Breast epithelium (tissue), 4 donors: Measurements from ENCODE around the gene TRIM72. TPM values are rescaled to one million over a fixed set of nuclear protein-coding genes. Genes with fewer than 3 reads are reported as not detected.
"Not testable (repeated sequence)": the region's sequence is repeated elsewhere in the genome, so short reads cannot be mapped to it uniquely, and the experiment has no call there.

Experiments used
- DNase-seq, 2 donors: peaks; one replicate each; pipeline ENCODE4 v3.0.0-alpha.2; 2019; ENCODE audit warnings: low spot score in 2 of 2
- H3K27ac ChIP-seq, 2 donors: fragments of 200-600 bp; sonication (generic) in 1 of 2; one replicate each; pipeline ENCODE4 v1.5.1; 2016 to 2019; ENCODE audit warnings: mild to moderate bottlenecking in 1 of 2
- H3K27me3 ChIP-seq, 2 donors: fragments of 200-600 bp; sonication (generic) in 1 of 2; one replicate each; pipeline versions ENCODE4 v1.5.1 to v1.6.0; 2017 to 2019; ENCODE audit warnings: control low read depth in 1 of 2, mild to moderate bottlenecking in 1 of 2
- H3K36me3 ChIP-seq: fragments of 200-600 bp; one replicate; pipeline ENCODE4 v1.5.1; 2019
- H3K4me1 ChIP-seq, 2 donors: fragments of 200-600 bp; sonication (generic); one replicate each; pipeline ENCODE4 v1.5.1; 2016 to 2019; ENCODE audit warnings: control low read depth in 1 of 2
- H3K4me3 ChIP-seq, 3 donors: fragments of 200-600 bp; sonication (generic); 1 replicate in 2 of 3; 2 replicates in 1 of 3; pipeline ENCODE4 v1.5.1; 2016 to 2019; ENCODE audit warnings: mild to moderate bottlenecking in 3 of 3, moderate library complexity in 2 of 3
- H3K9me3 ChIP-seq, 2 donors: fragments of 200-600 bp; sonication (generic) in 1 of 2; one replicate each; pipeline ENCODE4 v1.5.1; 2016 to 2019; ENCODE audit warnings: control low read depth in 1 of 2
- CTCF ChIP-seq, 3 donors: fragments of 450-650 bp; IDR thresholded peaks; one replicate each; pipeline ENCODE4 v1.5.1; 2016 to 2017; ENCODE audit warnings: antibody characterized with exemption in 3 of 3, mild to moderate bottlenecking in 3 of 3, moderate library complexity in 3 of 3
- POLR2A ChIP-seq: fragments of 450-650 bp; IDR thresholded peaks from one replicate; pipeline ENCODE4 v1.6.1; 2016; ENCODE audit warnings: antibody characterized with exemption, mild to moderate bottlenecking, moderate library complexity
- POLR2AphosphoS5 ChIP-seq, 3 donors: sonication (generic); formaldehyde crosslinking; IDR thresholded peaks; one replicate each; pipeline ENCODE4 v1.6.1; 2017; ENCODE audit warnings: antibody characterized with exemption in 3 of 3
- intact Hi-C: fragments of 100-400 bp; cut with DNase I; formaldehyde crosslinking; loops from one replicate; pipeline ENCODE4 v1.15.1; 2023; ENCODE audit warnings: low total_unique reads
- total RNA-seq, 3 donors: library from RNA; depleted of rRNA; stranded (reverse); fragments of >200 nt; gene quantifications; one replicate each; pipeline ENCODE4 v1.1.0, GENCODE V29; 2016

Gene TRIM72
- total RNA-seq, 3 donors from 2014 or later: under 0.01 TPM; not detected in 1

DNA sequence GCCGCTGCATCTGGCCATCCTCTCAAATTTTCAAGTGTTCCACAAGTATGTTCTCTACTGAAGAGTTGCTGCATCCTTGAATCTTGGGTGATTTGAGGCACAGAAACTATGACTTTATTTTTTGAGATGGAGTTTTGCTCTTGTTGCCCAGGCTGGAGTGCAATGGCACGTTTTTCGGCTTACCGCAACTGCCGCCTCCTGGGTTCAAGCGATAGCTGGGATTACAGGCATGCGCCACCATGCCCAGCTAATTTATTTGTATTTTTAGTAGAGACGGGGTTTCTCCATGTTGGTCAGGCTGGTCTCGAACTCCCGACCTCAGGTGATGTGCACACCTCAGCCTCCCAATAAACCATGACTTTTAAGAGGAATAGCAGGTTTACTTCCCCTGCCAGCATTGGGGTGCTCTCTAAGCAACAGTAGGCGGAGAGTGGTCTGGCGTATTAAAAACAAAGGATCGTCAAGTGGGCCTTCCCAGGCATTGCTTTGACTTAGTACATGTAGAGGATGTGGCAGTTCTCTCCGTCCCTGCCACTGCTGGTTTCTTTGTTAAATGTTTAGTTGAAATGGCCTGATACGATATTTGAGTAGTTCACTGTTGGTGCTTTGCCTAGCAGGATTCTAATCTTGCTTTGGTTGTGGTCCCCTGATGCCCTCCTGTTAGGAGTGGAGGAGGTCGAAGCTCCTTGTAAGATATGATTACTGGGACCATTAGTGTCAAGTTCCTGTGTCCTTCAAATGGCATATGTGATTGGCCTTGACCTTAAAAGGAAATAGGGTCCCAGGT, 20.9 kb upstream of the TRIM72 start:
- Histone ChIP-seq H3K36me3 (peaks cover 16% of the 10 kb centered on the region), H3K4me1 (no peaks in the 10 kb centered on the region), H3K9me3 (no peaks in the 10 kb centered on the region), H3K27ac (no peak overlapping the region), H3K4me3 (no peak overlapping the region), H3K27me3 (no peaks in the 10 kb centered on the region)
- no peak for DNase-seq
- TF ChIP-seq POLR2A (no peak), POLR2AphosphoS5 (IDR thresholded peaks at IDR 0.05) (no peak), CTCF (IDR thresholded peaks at IDR 0.05) (no peak)
- intact Hi-C loops: no loop called here

DNA sequence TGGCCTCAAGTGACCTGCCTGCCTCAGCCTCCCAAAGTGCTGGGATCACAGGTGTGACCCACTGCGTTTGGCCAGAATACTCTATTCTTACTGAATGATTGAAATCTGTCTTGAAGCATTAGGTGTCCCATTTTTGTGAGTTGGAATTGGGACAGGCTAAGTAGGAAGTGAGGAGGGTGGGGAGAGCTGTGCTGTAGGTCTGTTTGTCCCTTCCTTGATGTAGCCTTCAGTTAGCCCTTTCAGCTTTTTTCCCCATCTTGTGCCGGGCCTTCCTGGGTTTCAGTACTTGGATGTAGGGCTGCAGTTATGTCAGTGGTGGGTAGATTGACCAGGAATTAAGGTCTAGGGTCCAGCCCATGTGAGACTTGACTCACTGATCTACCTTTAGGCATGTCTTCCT, 20.0 kb upstream of the TRIM72 start:
- Histone ChIP-seq H3K36me3 (peaks cover 15% of the 10 kb centered on the region), H3K9me3 (no peaks in the 10 kb centered on the region), H3K27me3 (no peaks in the 10 kb centered on the region), H3K27ac (no peak overlapping the region), H3K4me3 (no peak overlapping the region), H3K4me1 (no peaks in the 10 kb centered on the region)
- intact Hi-C loops: no loop called here
- no peak for DNase-seq
- TF ChIP-seq POLR2A: no peak
- no peak for TF ChIP-seq CTCF (IDR thresholded peaks at IDR 0.05)
- TF ChIP-seq POLR2AphosphoS5 (IDR thresholded peaks at IDR 0.05): no peak

GRCh38 chr16:31194898-31195297, 19.0 kb upstream of the TRIM72 start:
- Histone ChIP-seq H3K36me3 (peaks cover 7% of the 10 kb centered on the region), H3K9me3 (no peaks in the 10 kb centered on the region), H3K27ac (no peak overlapping the region), H3K4me1 (no peaks in the 10 kb centered on the region), H3K4me3 (no peak overlapping the region), H3K27me3 (no peaks in the 10 kb centered on the region)
- DNase-seq: no peak
- intact Hi-C loops: no loop called here
- no peak for TF ChIP-seq POLR2AphosphoS5 (IDR thresholded peaks at IDR 0.05)
- no peak for TF ChIP-seq POLR2A
- TF ChIP-seq CTCF (IDR thresholded peaks at IDR 0.05): no peak

GRCh38 chr16:31195861-31196260, 18.1 kb upstream of the TRIM72 start:
- DNase-seq, H3K4me3 ChIP-seq, H3K27me3 ChIP-seq, H3K4me1 ChIP-seq, H3K36me3 ChIP-seq, intact Hi-C loops, H3K27ac ChIP-seq, H3K9me3 ChIP-seq: not testable (repeated sequence)

DNA sequence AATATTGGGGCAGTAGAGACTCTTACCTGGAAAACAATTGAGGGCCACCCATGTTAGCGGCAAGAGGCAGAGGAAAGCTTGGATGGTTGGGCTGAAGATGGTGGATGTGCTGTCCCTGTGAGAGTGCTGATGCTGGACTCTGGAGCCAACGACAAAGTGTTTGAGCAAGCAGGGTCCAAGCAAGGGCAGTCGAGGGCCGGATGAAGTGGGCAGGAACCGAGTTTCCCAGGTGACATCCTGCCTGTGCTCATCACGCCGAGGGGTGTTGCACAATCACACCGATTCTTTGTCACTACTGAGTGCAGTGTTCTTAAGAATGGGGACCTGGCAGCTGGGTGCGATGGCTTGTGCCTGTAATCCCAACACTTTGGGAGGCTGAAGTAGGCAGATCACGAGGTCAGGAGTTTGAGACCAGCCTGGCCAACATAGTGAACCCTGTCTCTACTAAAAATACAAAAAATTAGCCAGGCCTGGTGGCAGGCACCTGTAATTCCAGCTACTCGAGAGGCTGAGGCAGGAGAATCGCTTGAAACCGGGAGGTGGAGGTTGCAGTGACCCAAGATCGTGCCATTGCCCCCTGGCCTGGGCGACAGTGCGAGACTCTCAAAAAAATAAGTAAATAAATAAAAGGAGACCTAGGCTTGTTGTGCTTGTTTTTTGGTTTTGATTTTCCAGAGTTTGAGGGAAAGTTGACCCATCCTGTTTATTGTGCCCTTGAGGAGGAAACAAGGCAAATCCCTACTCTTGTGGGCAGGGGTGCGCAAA, 17.4 kb upstream of the TRIM72 start:
- H3K27ac ChIP-seq: no peak overlapping the region
- no peaks in the 10 kb centered on the region for H3K36me3 ChIP-seq
- peaks cover 5 to 7% of the 10 kb centered on the region in 2 donors for H3K4me1 ChIP-seq
- intact Hi-C loops: no loop called here
- no peak for DNase-seq
- no peak overlapping the region for H3K4me3 ChIP-seq
- no peaks in the 10 kb centered on the region for H3K27me3 ChIP-seq
- TF ChIP-seq POLR2AphosphoS5 (IDR thresholded peaks at IDR 0.05): no peak
- no peak for TF ChIP-seq POLR2A
- no peak for TF ChIP-seq CTCF (IDR thresholded peaks at IDR 0.05)
- no peaks in the 10 kb centered on the region for H3K9me3 ChIP-seq
